Activated T-cell treated with anti-CD3 and anti-CD28 coated beads for 1 hour (primary cell): ENCODE measurements around the gene SRI.

Source experiments
- DNase-seq: peaks from one replicate; pipeline ENCODE4 v3.0.0-alpha.2; 2020; ENCODE audit warnings: low read depth

The SRI gene

GRCh38 chr7:88224601-88225275 is 4.9 kb upstream of the SRI start:
- no peak for DNase-seq

GRCh38 chr7:88223265-88223664 is 3.4 kb upstream of the SRI start:
- no peak for DNase-seq

- no peak for DNase-seq
Observed at GRCh38 chr7:88218836-88219605, 817 bp downstream of the SRI start.

GRCh38 chr7:88218429-88218745 is 1.5 kb downstream of the SRI start:
- DNase-seq = no peak

GRCh38 chr7:88217675-88218428 is 2.0 kb downstream of the SRI start:
- no peak for DNase-seq

- no peak for DNase-seq
Observed at GRCh38 chr7:88216276-88216675, 3.6 kb downstream of the SRI start.

GRCh38 chr7:88215295-88215694 is 4.5 kb downstream of the SRI start:
- DNase-seq = no peak

GRCh38 chr7:88214456-88214855 is 5.4 kb downstream of the SRI start:
- no peak for DNase-seq

GRCh38 chr7:88212918-88213317 is 6.9 kb downstream of the SRI start:
- no peak for DNase-seq

- DNase-seq = no peak
Observed at GRCh38 chr7:88208521-88208920, 11.3 kb downstream of the SRI start.

GRCh38 chr7:88206254-88206653 is 13.6 kb downstream of the SRI start:
- no peak for DNase-seq

- no peak for DNase-seq
Observed at GRCh38 chr7:88205179-88205578, 14.7 kb downstream of the SRI start.

- DNase-seq = no peak
Observed at GRCh38 chr7:88204525-88205110, 15.2 kb downstream of the SRI start.

GRCh38 chr7:88203401-88203800 is 16.4 kb downstream of the SRI start:
- no peak for DNase-seq

- DNase-seq = no peak
Observed at GRCh38 chr7:88202799-88203198, 17.0 kb downstream of the SRI start.

- no peak for DNase-seq
Observed at GRCh38 chr7:88202278-88202677, 17.6 kb downstream of the SRI start.

GRCh38 chr7:88201305-88201704 is 18.5 kb downstream of the SRI start:
- no peak for DNase-seq

- DNase-seq = no peak
Observed at GRCh38 chr7:88200789-88201188, 19.0 kb downstream of the SRI start.

GRCh38 chr7:88200261-88200660 is 19.6 kb downstream of the SRI start:
- DNase-seq = no peak

- DNase-seq = no peak
Observed at GRCh38 chr7:88191911-88192310, 27.9 kb downstream of the SRI start.

- no peak for DNase-seq
Observed at GRCh38 chr7:88185650-88186049, 34.2 kb downstream of the SRI start.

GRCh38 chr7:88184848-88185304 is 35.0 kb downstream of the SRI start:
- DNase-seq = no peak

GRCh38 chr7:88183051-88183450 is 36.8 kb downstream of the SRI start:
- no peak for DNase-seq
